ENCODE measurements around the gene PREX1.

The PREX1 gene

GRCh38 chr20:48682529-48683363 lies 145.1 kb downstream of the PREX1 start:
- TF ChIP-seq CSRNP3 (CRISPR knock-in tag; IDR thresholded peaks at IDR 0.05) (0 out of 2 replicates have a peak, but pooled peaks have one; percentile 35), RARB (CRISPR knock-in tag; IDR thresholded peaks at IDR 0.05) (no peak), TCF4 (CRISPR knock-in tag; IDR thresholded peaks at IDR 0.05; ENCODE audit: borderline replicate concordance) (peak; percentile 97), POU6F1 (CRISPR knock-in tag; IDR thresholded peaks at IDR 0.05; ENCODE audit: borderline replicate concordance, low read depth) (no peak), ZNF565 (CRISPR knock-in tag; conservative IDR thresholded peaks at IDR 0.05; ENCODE audit: low read depth) (no peak), GLIS3 (CRISPR knock-in tag; IDR thresholded peaks at IDR 0.05) (no peak), TOX (CRISPR knock-in tag; IDR thresholded peaks at IDR 0.05; ENCODE audit: borderline replicate concordance) (no peak), ISL1 (CRISPR knock-in tag; IDR thresholded peaks at IDR 0.05) (0 out of 2 replicates have a peak, but pooled peaks have one; percentile 9), SNAI2 (CRISPR knock-in tag; IDR thresholded peaks at IDR 0.05) (peak; percentile 34; the same call in 1 of the 2 replicates), ZFP3 (CRISPR knock-in tag; IDR thresholded peaks at IDR 0.05) (no peak), ZC3H10 (CRISPR knock-in tag; IDR thresholded peaks at IDR 0.05) (no peak), BACH2 (CRISPR knock-in tag; IDR thresholded peaks at IDR 0.05; ENCODE audit: borderline replicate concordance) (no peak), PPARA (CRISPR knock-in tag; IDR thresholded peaks at IDR 0.05; ENCODE audit: borderline replicate concordance) (no peak), CSDC2 (CRISPR knock-in tag; IDR thresholded peaks at IDR 0.05) (no peak), OSR1 (CRISPR knock-in tag; IDR thresholded peaks at IDR 0.05) (no peak), ZFP30 (CRISPR knock-in tag; IDR thresholded peaks at IDR 0.05) (no peak), ESRRG (CRISPR knock-in tag; IDR thresholded peaks at IDR 0.05) (no peak), ARNTL (CRISPR knock-in tag; IDR thresholded peaks at IDR 0.05; ENCODE audit: borderline replicate concordance, low read depth) (no peak), TSHZ2 (CRISPR knock-in tag; IDR thresholded peaks at IDR 0.05) (peak; percentile 23; the same call in 1 of the 2 replicates), ZNF70 (CRISPR knock-in tag; IDR thresholded peaks at IDR 0.05) (no peak), ZNF8 (CRISPR knock-in tag; IDR thresholded peaks at IDR 0.05) (no peak)
- TF ChIP-seq, protein P1, sequence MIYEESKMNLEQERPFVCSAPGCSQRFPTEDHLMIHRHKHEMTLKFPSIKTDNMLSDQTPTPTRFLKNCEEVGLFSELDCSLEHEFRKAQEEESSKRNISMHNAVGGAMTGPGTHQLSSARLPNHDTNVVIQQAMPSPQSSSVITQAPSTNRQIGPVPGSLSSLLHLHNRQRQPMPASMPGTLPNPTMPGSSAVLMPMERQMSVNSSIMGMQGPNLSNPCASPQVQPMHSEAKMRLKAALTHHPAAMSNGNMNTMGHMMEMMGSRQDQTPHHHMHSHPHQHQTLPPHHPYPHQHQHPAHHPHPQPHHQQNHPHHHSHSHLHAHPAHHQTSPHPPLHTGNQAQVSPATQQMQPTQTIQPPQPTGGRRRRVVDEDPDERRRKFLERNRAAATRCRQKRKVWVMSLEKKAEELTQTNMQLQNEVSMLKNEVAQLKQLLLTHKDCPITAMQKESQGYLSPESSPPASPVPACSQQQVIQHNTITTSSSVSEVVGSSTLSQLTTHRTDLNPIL (CRISPR knock-in tag; IDR thresholded peaks at IDR 0.05; ENCODE audit: low read depth) = no peak
- TF ChIP-seq, protein P2, sequence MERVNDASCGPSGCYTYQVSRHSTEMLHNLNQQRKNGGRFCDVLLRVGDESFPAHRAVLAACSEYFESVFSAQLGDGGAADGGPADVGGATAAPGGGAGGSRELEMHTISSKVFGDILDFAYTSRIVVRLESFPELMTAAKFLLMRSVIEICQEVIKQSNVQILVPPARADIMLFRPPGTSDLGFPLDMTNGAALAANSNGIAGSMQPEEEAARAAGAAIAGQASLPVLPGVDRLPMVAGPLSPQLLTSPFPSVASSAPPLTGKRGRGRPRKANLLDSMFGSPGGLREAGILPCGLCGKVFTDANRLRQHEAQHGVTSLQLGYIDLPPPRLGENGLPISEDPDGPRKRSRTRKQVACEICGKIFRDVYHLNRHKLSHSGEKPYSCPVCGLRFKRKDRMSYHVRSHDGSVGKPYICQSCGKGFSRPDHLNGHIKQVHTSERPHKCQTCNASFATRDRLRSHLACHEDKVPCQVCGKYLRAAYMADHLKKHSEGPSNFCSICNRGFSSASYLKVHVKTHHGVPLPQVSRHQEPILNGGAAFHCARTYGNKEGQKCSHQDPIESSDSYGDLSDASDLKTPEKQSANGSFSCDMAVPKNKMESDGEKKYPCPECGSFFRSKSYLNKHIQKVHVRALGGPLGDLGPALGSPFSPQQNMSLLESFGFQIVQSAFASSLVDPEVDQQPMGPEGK (CRISPR knock-in tag; IDR thresholded peaks at IDR 0.05; ENCODE audit: borderline replicate concordance) = no peak

DNA sequence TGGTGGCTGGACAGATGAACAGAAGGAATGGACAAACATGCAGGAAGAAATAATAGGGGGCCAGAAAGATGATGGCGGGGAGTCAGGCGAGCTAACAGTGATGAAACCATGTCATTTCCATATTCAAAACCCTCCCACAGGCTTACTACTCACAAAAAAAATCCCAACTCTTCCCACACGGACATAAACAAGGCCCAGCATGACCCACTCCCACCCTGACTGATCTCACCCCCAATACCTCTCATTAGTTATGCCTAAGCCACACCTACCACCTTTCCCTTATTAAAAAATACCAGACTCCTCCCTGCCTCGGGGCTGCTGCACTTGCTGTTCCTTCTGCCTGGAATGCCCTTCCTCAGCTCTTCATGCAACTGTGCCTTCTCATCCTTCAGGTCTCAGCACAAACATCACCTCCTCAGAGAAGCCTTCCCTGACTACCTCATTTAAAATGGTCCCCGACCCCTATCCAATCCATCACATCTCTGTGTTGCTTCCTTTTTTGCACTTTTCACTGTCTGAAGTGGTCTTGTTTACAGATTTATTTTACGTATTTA lies 145.8 kb downstream of the PREX1 start:
- ATAC-seq = no peak
- TF ChIP-seq ISL1 (CRISPR knock-in tag; IDR thresholded peaks at IDR 0.05) (no peak), POU6F1 (CRISPR knock-in tag; IDR thresholded peaks at IDR 0.05; ENCODE audit: borderline replicate concordance, low read depth) (no peak), ESRRG (CRISPR knock-in tag; IDR thresholded peaks at IDR 0.05) (no peak), ZNF8 (CRISPR knock-in tag; IDR thresholded peaks at IDR 0.05) (no peak), ZNF70 (CRISPR knock-in tag; IDR thresholded peaks at IDR 0.05) (no peak)
- TF ChIP-seq, protein P2 (CRISPR knock-in tag; IDR thresholded peaks at IDR 0.05; ENCODE audit: borderline replicate concordance) = no peak

More at GRCh38 chr20:48682529-48683363, 145.1 kb downstream of the PREX1 start:
- peak; percentile 95 for ATAC-seq
